ENCODE results near the gene RAB41. TPM values are rescaled to one million over a fixed set of nuclear protein-coding genes. Genes with fewer than 3 reads are reported as not detected.

Gene RAB41
- total RNA-seq, 1 experiment from 2014 or later: not detected

GRCh38 chrX:70244881-70245280 lies 37.1 kb upstream of the RAB41 start:
- Mint-ChIP-seq H3K36me3 (no peaks in the 10 kb centered on the region), H3K9me3 (no peaks in the 10 kb centered on the region), H3K27me3 (ENCODE audit: low read depth) (no peaks in the 10 kb centered on the region), H3K4me1 (peaks cover 13% of the 10 kb centered on the region), H3K27ac (no peak overlapping the region), H3K4me3 (no peak overlapping the region)
- ATAC-seq (no peak), DNase-seq (ENCODE audit: low spot score) (no peak)
- TF ChIP-seq, protein P1, sequence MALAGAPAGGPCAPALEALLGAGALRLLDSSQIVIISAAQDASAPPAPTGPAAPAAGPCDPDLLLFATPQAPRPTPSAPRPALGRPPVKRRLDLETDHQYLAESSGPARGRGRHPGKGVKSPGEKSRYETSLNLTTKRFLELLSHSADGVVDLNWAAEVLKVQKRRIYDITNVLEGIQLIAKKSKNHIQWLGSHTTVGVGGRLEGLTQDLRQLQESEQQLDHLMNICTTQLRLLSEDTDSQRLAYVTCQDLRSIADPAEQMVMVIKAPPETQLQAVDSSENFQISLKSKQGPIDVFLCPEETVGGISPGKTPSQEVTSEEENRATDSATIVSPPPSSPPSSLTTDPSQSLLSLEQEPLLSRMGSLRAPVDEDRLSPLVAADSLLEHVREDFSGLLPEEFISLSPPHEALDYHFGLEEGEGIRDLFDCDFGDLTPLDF (CRISPR knock-in tag; IDR thresholded peaks at IDR 0.05): no peak
- TF ChIP-seq, protein P2, sequence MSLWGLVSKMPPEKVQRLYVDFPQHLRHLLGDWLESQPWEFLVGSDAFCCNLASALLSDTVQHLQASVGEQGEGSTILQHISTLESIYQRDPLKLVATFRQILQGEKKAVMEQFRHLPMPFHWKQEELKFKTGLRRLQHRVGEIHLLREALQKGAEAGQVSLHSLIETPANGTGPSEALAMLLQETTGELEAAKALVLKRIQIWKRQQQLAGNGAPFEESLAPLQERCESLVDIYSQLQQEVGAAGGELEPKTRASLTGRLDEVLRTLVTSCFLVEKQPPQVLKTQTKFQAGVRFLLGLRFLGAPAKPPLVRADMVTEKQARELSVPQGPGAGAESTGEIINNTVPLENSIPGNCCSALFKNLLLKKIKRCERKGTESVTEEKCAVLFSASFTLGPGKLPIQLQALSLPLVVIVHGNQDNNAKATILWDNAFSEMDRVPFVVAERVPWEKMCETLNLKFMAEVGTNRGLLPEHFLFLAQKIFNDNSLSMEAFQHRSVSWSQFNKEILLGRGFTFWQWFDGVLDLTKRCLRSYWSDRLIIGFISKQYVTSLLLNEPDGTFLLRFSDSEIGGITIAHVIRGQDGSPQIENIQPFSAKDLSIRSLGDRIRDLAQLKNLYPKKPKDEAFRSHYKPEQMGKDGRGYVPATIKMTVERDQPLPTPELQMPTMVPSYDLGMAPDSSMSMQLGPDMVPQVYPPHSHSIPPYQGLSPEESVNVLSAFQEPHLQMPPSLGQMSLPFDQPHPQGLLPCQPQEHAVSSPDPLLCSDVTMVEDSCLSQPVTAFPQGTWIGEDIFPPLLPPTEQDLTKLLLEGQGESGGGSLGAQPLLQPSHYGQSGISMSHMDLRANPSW (CRISPR knock-in tag; conservative IDR thresholded peaks at IDR 0.05; ENCODE audit: low read depth): no peak
- TF ChIP-seq SMAD3 (CRISPR knock-in tag; IDR thresholded peaks at IDR 0.05; ENCODE audit: borderline replicate concordance) (no peak), OVOL2 (CRISPR knock-in tag; IDR thresholded peaks at IDR 0.05; ENCODE audit: borderline replicate concordance) (no peak), TP53 (CRISPR knock-in tag; IDR thresholded peaks at IDR 0.05) (no peak), FOXP1 (CRISPR knock-in tag; IDR thresholded peaks at IDR 0.05; ENCODE audit: borderline replicate concordance) (no peak), NR3C1 (CRISPR knock-in tag; conservative IDR thresholded peaks at IDR 0.05; ENCODE audit: low read depth) (no peak), EMX1 (CRISPR knock-in tag; IDR thresholded peaks at IDR 0.05) (no peak), CREB1 (CRISPR knock-in tag; IDR thresholded peaks at IDR 0.05) (no peak), ERG (CRISPR knock-in tag; IDR thresholded peaks at IDR 0.05) (no peak), FOXP4 (CRISPR knock-in tag; IDR thresholded peaks at IDR 0.05) (no peak)
- TF ChIP-seq, protein P3, sequence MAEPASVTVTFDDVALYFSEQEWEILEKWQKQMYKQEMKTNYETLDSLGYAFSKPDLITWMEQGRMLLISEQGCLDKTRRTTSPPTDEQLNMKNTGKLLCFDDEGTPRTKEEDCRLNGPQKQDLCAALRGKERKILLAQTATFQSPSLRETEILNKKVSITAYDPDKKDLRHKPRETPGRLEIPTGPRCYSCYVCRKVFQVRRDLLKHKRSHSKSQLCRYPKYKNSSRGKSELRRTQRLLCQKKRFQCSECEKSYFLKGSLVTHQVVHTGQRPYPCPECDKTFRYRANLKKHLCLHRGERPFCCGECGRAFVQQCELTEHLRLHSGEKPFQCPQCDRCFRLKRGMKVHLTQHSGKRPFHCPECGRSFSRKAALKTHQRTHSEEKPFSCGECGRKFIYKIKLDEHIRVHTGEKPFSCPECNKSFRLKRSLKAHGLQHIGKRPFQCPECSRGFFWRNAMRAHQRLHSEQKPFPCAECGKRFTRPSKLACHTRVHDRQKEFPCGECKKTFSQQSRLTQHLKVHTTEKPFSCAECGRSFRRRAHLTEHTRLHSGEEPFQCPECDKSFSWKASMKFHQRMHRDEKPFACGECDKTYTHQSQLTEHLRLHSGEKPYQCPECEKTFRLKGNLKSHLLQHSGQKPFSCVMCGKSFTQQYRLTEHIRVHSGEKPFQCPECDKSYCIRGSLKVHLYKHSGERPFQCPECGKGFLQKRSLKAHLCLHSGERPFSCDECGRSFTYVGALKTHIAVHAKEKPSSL (CRISPR knock-in tag; conservative IDR thresholded peaks at IDR 0.05): no peak
- POLR2A ChIA-PET: no interaction called here
- CTCF ChIA-PET: no interaction called here

DNA sequence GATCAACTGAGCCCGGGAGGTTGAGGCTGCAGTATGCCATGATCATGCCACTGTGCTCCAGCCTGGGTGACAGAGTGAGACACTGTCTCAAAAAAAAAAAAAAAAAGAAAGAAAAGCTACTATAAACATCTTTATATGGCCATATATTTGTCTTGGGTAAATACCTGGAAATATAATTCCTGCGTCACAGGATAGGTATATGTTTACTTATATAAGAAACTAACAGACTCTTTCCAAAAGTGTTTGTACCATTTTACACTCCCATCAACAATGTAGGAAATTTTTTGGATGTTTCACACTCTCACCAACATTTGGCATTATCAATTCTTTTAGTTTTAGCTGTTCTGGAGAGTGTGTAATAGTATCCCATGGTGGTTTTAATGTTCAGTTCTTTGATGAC lies 34.7 kb upstream of the RAB41 start:
- Mint-ChIP-seq H3K4me1 (peaks cover 13% of the 10 kb centered on the region), H3K27me3 (ENCODE audit: low read depth) (no peaks in the 10 kb centered on the region)
- CTCF ChIA-PET: no interaction called here

More for the DNA sequence above, 34.7 kb upstream of the RAB41 start:
- Mint-ChIP-seq H3K27ac (no peak overlapping the region), H3K9me3 (no peaks in the 10 kb centered on the region), H3K36me3 (no peaks in the 10 kb centered on the region), H3K4me3 (no peak overlapping the region)
- POLR2A ChIA-PET: no interaction called here
- TF ChIP-seq, protein P4, sequence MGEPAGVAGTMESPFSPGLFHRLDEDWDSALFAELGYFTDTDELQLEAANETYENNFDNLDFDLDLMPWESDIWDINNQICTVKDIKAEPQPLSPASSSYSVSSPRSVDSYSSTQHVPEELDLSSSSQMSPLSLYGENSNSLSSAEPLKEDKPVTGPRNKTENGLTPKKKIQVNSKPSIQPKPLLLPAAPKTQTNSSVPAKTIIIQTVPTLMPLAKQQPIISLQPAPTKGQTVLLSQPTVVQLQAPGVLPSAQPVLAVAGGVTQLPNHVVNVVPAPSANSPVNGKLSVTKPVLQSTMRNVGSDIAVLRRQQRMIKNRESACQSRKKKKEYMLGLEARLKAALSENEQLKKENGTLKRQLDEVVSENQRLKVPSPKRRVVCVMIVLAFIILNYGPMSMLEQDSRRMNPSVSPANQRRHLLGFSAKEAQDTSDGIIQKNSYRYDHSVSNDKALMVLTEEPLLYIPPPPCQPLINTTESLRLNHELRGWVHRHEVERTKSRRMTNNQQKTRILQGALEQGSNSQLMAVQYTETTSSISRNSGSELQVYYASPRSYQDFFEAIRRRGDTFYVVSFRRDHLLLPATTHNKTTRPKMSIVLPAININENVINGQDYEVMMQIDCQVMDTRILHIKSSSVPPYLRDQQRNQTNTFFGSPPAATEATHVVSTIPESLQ (CRISPR knock-in tag; IDR thresholded peaks at IDR 0.05): no peak
- no peak for TF ChIP-seq AR (CRISPR knock-in tag; IDR thresholded peaks at IDR 0.05)
- no peak for TF ChIP-seq TCF7 (CRISPR knock-in tag; IDR thresholded peaks at IDR 0.05; ENCODE audit: low read depth)
- no peak for TF ChIP-seq CBFB (CRISPR knock-in tag; IDR thresholded peaks at IDR 0.05; ENCODE audit: low read depth)
- no peak for TF ChIP-seq ZNF416 (CRISPR knock-in tag; IDR thresholded peaks at IDR 0.05)
- no peak for DNase-seq (ENCODE audit: low spot score)
- no peak for ATAC-seq

All from WTC11 (cell line).